Fibroblast of lung (primary cell): ENCODE results near the gene PLPPR4. TPM values are rescaled to one million over a fixed set of nuclear protein-coding genes. Genes with fewer than 3 reads are reported as not detected.

ENCODE experiments used
- DNase-seq, 2 donors: peaks; one replicate each; pipeline versions ENCODE4 v3.0.0 to v3.0.0-alpha.2; 2010; ENCODE audit warnings: low read depth in 2 of 2
- H2AFZ ChIP-seq: 2 replicates; pipeline ENCODE4 v1.5.1; 2012; ENCODE audit warnings: low read length, control low read depth, inconsistent platforms
- H3K27ac ChIP-seq: 2 replicates; pipeline ENCODE4 v1.5.1; 2011; ENCODE audit warnings: low read length, control low read depth; ENCODE audit not compliant: insufficient read depth
- H3K27me3 ChIP-seq: 2 replicates; pipeline ENCODE4 v1.5.1; 2011; ENCODE audit warnings: mild to moderate bottlenecking, low read length; ENCODE audit not compliant: control insufficient read depth, insufficient read depth
- H3K36me3 ChIP-seq: 2 replicates; pipeline ENCODE4 v1.5.1; 2011; ENCODE audit warnings: low read length; ENCODE audit not compliant: control insufficient read depth, insufficient read depth
- H3K4me1 ChIP-seq: 2 replicates; pipeline ENCODE4 v1.5.1; 2011; ENCODE audit warnings: low read length; ENCODE audit not compliant: control insufficient read depth, insufficient read depth; ENCODE audit errors: extremely low read depth
- H3K4me2 ChIP-seq: 2 replicates; pipeline ENCODE4 v1.5.1; 2011; ENCODE audit warnings: low read length, control low read depth; ENCODE audit not compliant: insufficient read depth; ENCODE audit errors: extremely low read depth
- H3K4me3 ChIP-seq, 4 experiments: fragments of 200-600 bp in 1 of 4; sonication (generic) in 1 of 4; replicated peaks in 1 of 4; 2 replicates each; pipeline ENCODE4 v1.5.1; 2011 to 2016; ENCODE audit warnings: low read length in 4 of 4, low read depth in 3 of 4, mild to moderate bottlenecking in 3 of 4, control low read depth in 2 of 4, inconsistent platforms in 1 of 4, mixed read lengths in 1 of 4; ENCODE audit not compliant: insufficient read depth in 1 of 4; ENCODE audit errors: control extremely low read depth in 1 of 4
- H3K79me2 ChIP-seq: 2 replicates; pipeline ENCODE4 v1.5.1; 2012; ENCODE audit warnings: mild to moderate bottlenecking, low read length, inconsistent platforms; ENCODE audit not compliant: control insufficient read depth, insufficient read depth
- H3K9ac ChIP-seq: 2 replicates; pipeline ENCODE4 v1.5.1; 2011; ENCODE audit warnings: mild to moderate bottlenecking, low read length, control low read depth; ENCODE audit not compliant: insufficient read depth
- H3K9me3 ChIP-seq: 2 replicates; pipeline ENCODE4 v1.5.1; 2012; ENCODE audit warnings: low read depth, low read length; ENCODE audit not compliant: control insufficient read depth, insufficient read depth
- H4K20me1 ChIP-seq: 2 replicates; pipeline ENCODE4 v1.5.1; 2011; ENCODE audit warnings: low read length; ENCODE audit not compliant: control insufficient read depth, insufficient read depth; ENCODE audit errors: extremely low read depth
- CTCF ChIP-seq, 2 donors: IDR thresholded peaks in 1 of 2; conservative IDR thresholded peaks in 1 of 2; 1 replicate in 1 of 2; 2 replicates in 1 of 2; pipeline ENCODE4 v1.5.1; 2011 to 2012; ENCODE audit warnings: low read length in 2 of 2, control low read depth in 1 of 2, inconsistent platforms in 1 of 2, low read depth in 1 of 2, mild to moderate bottlenecking in 1 of 2
- EZH2 ChIP-seq: IDR thresholded peaks from 2 replicates; pipeline ENCODE4 v1.5.1; 2012; ENCODE audit warnings: low read length, control low read depth, mild to moderate bottlenecking; ENCODE audit errors: missing control alignments
- polyA plus RNA-seq, 2 donors: library from polyadenylated mRNA; depleted of rRNA in 1 of 2; stranded (reverse) in 1 of 2; unstranded in 1 of 2; fragments of >200 nt; gene quantifications; 2 replicates each; pipeline ENCODE4 v1.2.1, GENCODE V29; 2011 to 2012; ENCODE audit warnings: missing spikeins in 1 of 2
- total RNA-seq: library from RNA; depleted of rRNA; stranded (reverse); fragments of >200 nt; gene quantifications from 2 replicates; pipeline ENCODE4 v1.2.1, GENCODE V29; 2014

The PLPPR4 gene
- total and polyA plus RNA-seq, 2 donors (not counting 1 experiment from before 2014, with no cell fraction given) = 7.1 to 101 TPM

- no peak overlapping the region for H3K4me3 ChIP-seq
- H3K4me2 ChIP-seq = no peak overlapping the region
- no peak overlapping the region for H2AFZ ChIP-seq
- H4K20me1 ChIP-seq = no peaks in the 10 kb centered on the region
- H3K79me2 ChIP-seq = no peaks in the 10 kb centered on the region
- no peak for DNase-seq
- H3K4me1 ChIP-seq = no peaks in the 10 kb centered on the region
- no peak overlapping the region for H3K9ac ChIP-seq
- H3K27ac ChIP-seq = no peak overlapping the region
- no peaks in the 10 kb centered on the region for H3K9me3 ChIP-seq
- H3K36me3 ChIP-seq = no peaks in the 10 kb centered on the region
- TF ChIP-seq EZH2 (no peak), CTCF (conservative IDR thresholded peaks at IDR 0.05 in 1 of 2, IDR thresholded peaks at IDR 0.05 in 1 of 2; ENCODE audit: low read depth in 1 of 2, low read length in 2 of 2) (no peak)
- no peaks in the 10 kb centered on the region for H3K27me3 ChIP-seq
Observed at GRCh38 chr1:99218572-99218971, 45.7 kb upstream of the PLPPR4 start.

GRCh38 chr1:99218999-99219398 is 45.3 kb upstream of the PLPPR4 start:
- no peak overlapping the region for H3K4me2 ChIP-seq
- no peaks in the 10 kb centered on the region for H3K79me2 ChIP-seq
- H3K9ac ChIP-seq = no peak overlapping the region
- no peaks in the 10 kb centered on the region for H4K20me1 ChIP-seq
- no peaks in the 10 kb centered on the region for H3K27me3 ChIP-seq
- no peaks in the 10 kb centered on the region for H3K36me3 ChIP-seq
- TF ChIP-seq EZH2 (no peak), CTCF (conservative IDR thresholded peaks at IDR 0.05 in 1 of 2, IDR thresholded peaks at IDR 0.05 in 1 of 2; ENCODE audit: low read depth in 1 of 2, low read length in 2 of 2) (no peak)
- no peaks in the 10 kb centered on the region for H3K9me3 ChIP-seq
- no peak overlapping the region for H3K27ac ChIP-seq
- H2AFZ ChIP-seq = no peak overlapping the region
- no peaks in the 10 kb centered on the region for H3K4me1 ChIP-seq
- H3K4me3 ChIP-seq = no peak overlapping the region
- DNase-seq = no peak

GRCh38 chr1:99227056-99227897 is 37.0 kb upstream of the PLPPR4 start:
- H3K9me3 ChIP-seq = no peaks in the 10 kb centered on the region
- no peak overlapping the region for H2AFZ ChIP-seq
- no peaks in the 10 kb centered on the region for H3K27me3 ChIP-seq
- no peak overlapping the region for H3K4me3 ChIP-seq
- DNase-seq = no peak
- no peak overlapping the region for H3K4me2 ChIP-seq
- H3K36me3 ChIP-seq = no peaks in the 10 kb centered on the region
- H3K27ac ChIP-seq = no peak overlapping the region
- no peaks in the 10 kb centered on the region for H4K20me1 ChIP-seq
- TF ChIP-seq CTCF (conservative IDR thresholded peaks at IDR 0.05 in 1 of 2, IDR thresholded peaks at IDR 0.05 in 1 of 2; ENCODE audit: low read depth in 1 of 2, low read length in 2 of 2) = no peak
- no peak for TF ChIP-seq EZH2
- H3K4me1 ChIP-seq = no peaks in the 10 kb centered on the region
- no peaks in the 10 kb centered on the region for H3K79me2 ChIP-seq
- H3K9ac ChIP-seq = no peak overlapping the region
